Keratinocyte (primary cell): ENCODE data around the gene HDAC7. TPM values are rescaled to one million over a fixed set of nuclear protein-coding genes. Genes with fewer than 3 reads are reported as not detected.

Experiments
- DNase-seq: peaks from one replicate; pipeline ENCODE4 v3.0.0-alpha.2; 2011; ENCODE audit warnings: low read depth, missing footprints, low spot score
- FAIRE-seq: peaks from 2 replicates; lab custom pipeline; 2011; peaks lifted over from hg19 to GRCh38; lab: Jason Lieb, UNC
- H2AFZ ChIP-seq: 2 replicates; pipeline ENCODE4 v1.6.0; 2012; ENCODE audit warnings: low read length, control low read depth, inconsistent platforms; ENCODE audit not compliant: control insufficient read depth
- H3K27ac ChIP-seq: 2 replicates; pipeline ENCODE4 v1.5.1; 2011; ENCODE audit warnings: low read length; ENCODE audit not compliant: control insufficient read depth, insufficient read depth
- H3K27me3 ChIP-seq: 3 replicates; pipeline ENCODE4 v1.6.0; 2011; ENCODE audit warnings: low read length; ENCODE audit not compliant: control insufficient read depth, insufficient read depth; ENCODE audit errors: extremely low read depth
- H3K36me3 ChIP-seq, 2 experiments: 2 replicates in 1 of 2; 3 replicates in 1 of 2; pipeline ENCODE4 v1.5.1; 2011; ENCODE audit warnings: low read length in 2 of 2, mild to moderate bottlenecking in 1 of 2; ENCODE audit not compliant: control insufficient read depth in 2 of 2, insufficient read depth in 2 of 2; ENCODE audit errors: extremely low read depth in 1 of 2
- H3K4me1 ChIP-seq: 3 replicates; pipeline ENCODE4 v1.5.1; 2011; ENCODE audit warnings: low read length; ENCODE audit not compliant: control insufficient read depth, insufficient read depth; ENCODE audit errors: extremely low read depth
- H3K4me2 ChIP-seq: 3 replicates; pipeline ENCODE4 v1.6.0; 2011; ENCODE audit warnings: low read depth, low read length; ENCODE audit not compliant: control insufficient read depth, insufficient read depth; ENCODE audit errors: extremely low read depth
- H3K4me3 ChIP-seq, 3 experiments: fragments of 200-600 bp in 1 of 3; sonication (generic) in 1 of 3; 2 replicates in 2 of 3; 3 replicates in 1 of 3; pipeline ENCODE4 v1.5.1; 2011 to 2016; ENCODE audit warnings: low read length in 3 of 3, mild to moderate bottlenecking in 3 of 3, control low read depth in 2 of 3, inconsistent platforms in 1 of 3, low read depth in 1 of 3, mixed read lengths in 1 of 3, mixed run types in 1 of 3, moderate library complexity in 1 of 3; ENCODE audit not compliant: control insufficient read depth in 2 of 3, insufficient read depth in 2 of 3; ENCODE audit errors: extremely low read depth in 1 of 3
- H3K79me2 ChIP-seq: 2 replicates; pipeline ENCODE4 v1.6.0; 2012; ENCODE audit warnings: low read length; ENCODE audit not compliant: control insufficient read depth, insufficient read depth
- H3K9ac ChIP-seq: 3 replicates; pipeline ENCODE4 v1.6.0; 2011; ENCODE audit warnings: low read length; ENCODE audit not compliant: control insufficient read depth, insufficient read depth; ENCODE audit errors: extremely low read depth
- H3K9me1 ChIP-seq: 3 replicates; pipeline ENCODE4 v1.6.0; 2011; ENCODE audit warnings: low read length; ENCODE audit not compliant: control insufficient read depth, insufficient read depth; ENCODE audit errors: extremely low read depth
- H3K9me3 ChIP-seq: 2 replicates; pipeline ENCODE4 v1.5.1; 2012; ENCODE audit warnings: low read depth, low read length; ENCODE audit not compliant: control insufficient read depth
- H4K20me1 ChIP-seq: 3 replicates; pipeline ENCODE4 v1.6.0; 2011; ENCODE audit warnings: low read length; ENCODE audit not compliant: control insufficient read depth, insufficient read depth; ENCODE audit errors: extremely low read depth
- EZH2 ChIP-seq: IDR thresholded peaks from one replicate; pipeline ENCODE4 v1.6.1; 2012; ENCODE audit warnings: inconsistent platforms, mild to moderate bottlenecking, low read length, moderate library complexity
- dilution Hi-C: fragments of 300-500 bp; cut with MboI; formaldehyde crosslinking; loops from one replicate; pipeline ENCODE4 v1.7.0; 2020; ENCODE audit warnings: low sequenced_read_pairs; ENCODE audit not compliant: extremely low pct_ligation_motif_present
- polyA plus RNA-seq, 5 experiments: library from polyadenylated mRNA; depleted of rRNA in 3 of 5; stranded (reverse) in 3 of 5; stranded (forward) in 1 of 5; unstranded in 1 of 5; fragments of >200 nt; gene quantifications; 1 replicate in 1 of 5; 2 replicates in 3 of 5; 3 replicates in 1 of 5; pipeline versions ENCODE4 v1.2.1 to v1.2.3, GENCODE V29; 2011 to 2012; ENCODE audit warnings: missing spikeins in 2 of 5, low read depth in 1 of 5, low replicate concordance in 1 of 5
- TF ChIP-seq, protein P1 (sequence below), 3 experiments: IDR thresholded peaks in 1 of 3; conservative IDR thresholded peaks in 1 of 3; optimal IDR thresholded peaks in 1 of 3; 2 replicates in 2 of 3; 3 replicates in 1 of 3; pipeline versions ENCODE3 to v1.5.1; 2011; ENCODE audit warnings: low read length in 3 of 3, mild to moderate bottlenecking in 3 of 3, moderate library complexity in 2 of 3, control low read depth in 1 of 3, inconsistent platforms in 1 of 3; ENCODE audit not compliant: insufficient read depth in 2 of 3; ENCODE audit errors: extremely low read depth in 1 of 3

The HDAC7 gene
- polyA plus RNA-seq, 1 donor (not counting 4 experiments of a cell fraction or from before 2014, with no cell fraction given): 17.0 TPM

DNA sequence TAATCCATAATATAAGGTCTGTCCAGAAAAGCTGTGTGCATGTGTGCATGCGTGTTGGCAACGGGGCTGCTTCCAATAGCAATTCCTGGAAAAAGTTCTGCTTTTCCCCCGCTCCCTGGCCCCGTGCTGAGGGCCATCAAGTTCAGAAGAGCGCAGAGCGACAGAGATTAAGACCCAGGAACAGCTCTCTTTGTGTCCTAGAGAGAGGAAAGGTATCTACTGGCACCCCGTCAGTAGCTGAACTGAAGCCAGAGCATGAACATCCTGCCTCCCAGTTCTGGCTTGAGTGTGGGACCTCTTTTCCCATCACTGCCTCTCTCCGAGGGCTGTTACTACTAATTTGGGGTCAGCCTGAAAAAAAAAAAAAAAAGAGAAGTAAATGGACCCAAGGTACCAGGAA lies 15.5 kb downstream of the HDAC7 start:
- H3K36me3 ChIP-seq: peaks cover 26 to 43% of the 10 kb centered on the region in 2 experiments
- H2AFZ ChIP-seq: no peak overlapping the region
- no peak overlapping the region for H3K27ac ChIP-seq
- DNase-seq (no peak), FAIRE-seq (no peak)
- dilution Hi-C loops: no loop called here
- peaks cover 40% of the 10 kb centered on the region for H4K20me1 ChIP-seq
- no peak overlapping the region for H3K9ac ChIP-seq
- H3K9me3 ChIP-seq: no peaks in the 10 kb centered on the region
- H3K4me2 ChIP-seq: no peak overlapping the region
- no peak overlapping the region for H3K4me3 ChIP-seq
- H3K79me2 ChIP-seq: peaks cover 99% of the 10 kb centered on the region
- no peaks in the 10 kb centered on the region for H3K27me3 ChIP-seq
- peaks cover 8% of the 10 kb centered on the region for H3K9me1 ChIP-seq
- no peak for TF ChIP-seq EZH2
- TF ChIP-seq, protein P1, sequence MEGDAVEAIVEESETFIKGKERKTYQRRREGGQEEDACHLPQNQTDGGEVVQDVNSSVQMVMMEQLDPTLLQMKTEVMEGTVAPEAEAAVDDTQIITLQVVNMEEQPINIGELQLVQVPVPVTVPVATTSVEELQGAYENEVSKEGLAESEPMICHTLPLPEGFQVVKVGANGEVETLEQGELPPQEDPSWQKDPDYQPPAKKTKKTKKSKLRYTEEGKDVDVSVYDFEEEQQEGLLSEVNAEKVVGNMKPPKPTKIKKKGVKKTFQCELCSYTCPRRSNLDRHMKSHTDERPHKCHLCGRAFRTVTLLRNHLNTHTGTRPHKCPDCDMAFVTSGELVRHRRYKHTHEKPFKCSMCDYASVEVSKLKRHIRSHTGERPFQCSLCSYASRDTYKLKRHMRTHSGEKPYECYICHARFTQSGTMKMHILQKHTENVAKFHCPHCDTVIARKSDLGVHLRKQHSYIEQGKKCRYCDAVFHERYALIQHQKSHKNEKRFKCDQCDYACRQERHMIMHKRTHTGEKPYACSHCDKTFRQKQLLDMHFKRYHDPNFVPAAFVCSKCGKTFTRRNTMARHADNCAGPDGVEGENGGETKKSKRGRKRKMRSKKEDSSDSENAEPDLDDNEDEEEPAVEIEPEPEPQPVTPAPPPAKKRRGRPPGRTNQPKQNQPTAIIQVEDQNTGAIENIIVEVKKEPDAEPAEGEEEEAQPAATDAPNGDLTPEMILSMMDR (optimal IDR thresholded peaks at IDR 0.05 in 1 of 3, IDR thresholded peaks at IDR 0.05 in 1 of 3, conservative IDR thresholded peaks at IDR 0.05 in 1 of 3; ENCODE audit: extremely low read depth in 1 of 3, insufficient read depth in 2 of 3, low read length in 3 of 3): no peak
- peaks cover 13% of the 10 kb centered on the region for H3K4me1 ChIP-seq

DNA sequence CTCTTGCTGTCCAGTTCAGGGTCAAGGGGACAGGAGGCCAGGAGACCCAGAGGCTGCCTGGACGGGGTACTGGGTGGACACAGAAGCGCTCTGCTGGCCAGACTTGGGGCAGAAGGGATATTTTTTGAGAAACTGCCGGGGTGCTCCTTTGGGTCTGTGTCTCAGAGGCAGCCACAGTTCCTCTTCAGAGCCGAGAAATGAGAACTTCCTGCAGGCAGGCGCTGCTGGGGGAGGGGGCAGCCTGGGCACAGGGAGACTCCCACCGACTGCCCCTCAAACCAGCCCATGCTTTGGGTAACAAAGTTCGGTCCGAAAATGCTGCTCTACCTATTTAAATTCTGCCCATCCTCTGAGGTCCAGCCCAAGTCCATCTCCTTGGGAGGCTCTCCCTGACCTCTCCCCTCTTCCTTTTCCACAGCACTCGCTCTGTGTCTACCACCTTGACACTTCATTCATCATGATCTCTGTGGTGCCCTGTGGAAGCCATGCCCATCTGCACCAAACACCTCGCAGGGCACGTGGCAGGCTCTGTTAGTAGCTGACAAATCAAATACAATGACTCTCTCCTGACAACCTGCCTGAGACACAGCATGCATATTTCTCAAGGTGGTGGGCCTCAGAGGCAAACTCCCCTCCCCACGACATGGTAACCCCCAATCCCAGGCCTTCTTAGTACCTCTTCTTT lies 16.4 kb downstream of the HDAC7 start:
- Histone ChIP-seq H3K27ac (no peak overlapping the region), H3K4me3 (no peak overlapping the region), H3K4me1 (peaks cover 5% of the 10 kb centered on the region), H3K9me3 (no peaks in the 10 kb centered on the region), H4K20me1 (peaks cover 41% of the 10 kb centered on the region), H3K9ac (no peak overlapping the region), H3K27me3 (no peaks in the 10 kb centered on the region), H3K79me2 (peaks cover 97% of the 10 kb centered on the region), H3K4me2 (no peak overlapping the region), H3K9me1 (peaks cover 8% of the 10 kb centered on the region), H3K36me3 (peaks cover 31 to 43% of the 10 kb centered on the region in 2 experiments), H2AFZ (no peak overlapping the region)
- DNase-seq: no peak
- dilution Hi-C loops: no loop called here
- TF ChIP-seq, protein P1 (optimal IDR thresholded peaks at IDR 0.05 in 1 of 3, IDR thresholded peaks at IDR 0.05 in 1 of 3, conservative IDR thresholded peaks at IDR 0.05 in 1 of 3; ENCODE audit: extremely low read depth in 1 of 3, insufficient read depth in 2 of 3, low read length in 3 of 3): no peak
- no peak for TF ChIP-seq EZH2
- no peak for FAIRE-seq
